ENCODE measurements around the gene TXNDC2.
"Not testable (repeated sequence)": the region's sequence is repeated elsewhere in the genome, so short reads cannot be mapped to it uniquely, and the experiment has no call there.

TXNDC2 gene

DNA sequence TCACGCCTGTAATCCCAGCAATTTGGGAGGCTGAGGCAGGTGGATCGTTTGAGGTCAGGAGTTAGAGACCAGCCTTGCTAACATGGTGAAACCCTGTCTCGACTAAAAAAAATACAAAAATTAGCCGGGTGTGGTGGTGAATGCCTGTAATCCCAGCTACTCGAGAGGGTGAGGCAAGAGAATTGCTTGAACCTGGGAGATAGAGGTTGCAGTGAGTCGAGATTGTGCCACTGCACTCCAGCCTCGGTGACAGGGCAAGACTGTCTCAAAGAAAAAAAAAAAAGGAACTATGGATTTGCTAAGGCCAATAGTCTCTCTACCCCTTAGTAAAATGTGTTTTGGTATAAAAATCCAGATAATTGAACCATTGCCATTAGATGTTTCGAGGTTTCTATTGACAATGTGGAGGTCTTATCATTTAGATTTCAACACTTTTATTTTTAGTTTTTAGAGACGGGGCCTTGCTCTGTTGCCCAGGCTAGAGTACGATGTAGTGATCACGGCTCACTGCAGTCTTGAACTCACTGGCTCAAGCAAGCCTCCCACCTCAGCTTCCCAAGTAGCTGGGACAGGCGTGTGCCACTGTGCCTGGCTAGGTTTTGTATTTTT lies 1.1 kb upstream of the TXNDC2 start:
- DNase-seq (ENCODE audit: insufficient read length, low spot score): no peak
- TF ChIP-seq POLR2A (IDR thresholded peaks at IDR 0.05; ENCODE audit: low read depth, low read length): no peak
- no peak for FAIRE-seq

DNA sequence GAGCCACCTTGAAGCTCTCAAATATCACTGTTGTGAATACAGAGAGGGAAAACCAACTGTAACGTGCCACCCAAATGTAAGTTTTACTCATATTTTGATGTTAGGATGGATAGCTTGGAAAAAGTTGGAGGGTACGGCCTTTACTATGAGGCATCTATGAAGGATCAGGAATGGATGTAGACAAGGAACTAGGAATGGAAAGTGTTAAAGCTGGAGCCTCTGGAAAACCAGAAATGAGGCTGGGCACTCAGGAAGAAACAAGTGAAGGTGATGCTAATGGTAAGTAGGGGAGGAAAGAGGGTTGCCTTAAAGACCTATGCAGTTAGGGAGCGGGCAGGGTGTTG lies 204 bp downstream of the TXNDC2 start:
- FAIRE-seq: no peak
- no peak for TF ChIP-seq POLR2A (IDR thresholded peaks at IDR 0.05; ENCODE audit: low read depth, low read length)
- DNase-seq (ENCODE audit: insufficient read length, low spot score): no peak

DNA sequence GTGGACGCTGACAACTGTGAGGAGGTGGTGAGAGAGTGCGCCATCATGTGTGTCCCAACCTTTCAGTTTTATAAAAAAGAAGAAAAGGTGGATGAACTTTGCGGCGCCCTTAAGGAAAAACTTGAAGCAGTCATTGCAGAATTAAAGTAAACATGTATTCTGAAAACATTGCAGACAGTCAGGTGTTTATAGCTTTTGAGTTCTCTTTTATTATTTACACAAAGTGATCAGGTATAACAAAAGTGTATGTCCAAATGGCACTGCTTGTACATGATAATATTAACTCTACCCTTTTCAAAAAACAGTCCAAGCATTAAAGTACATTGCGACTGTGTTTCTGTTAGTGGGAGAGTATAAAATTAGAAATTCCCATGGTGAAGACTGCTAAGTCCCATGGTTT lies 2.2 kb downstream of the TXNDC2 start:
- no peak for FAIRE-seq
- TF ChIP-seq POLR2A (IDR thresholded peaks at IDR 0.05; ENCODE audit: low read depth, low read length): no peak
- no peak for DNase-seq (ENCODE audit: insufficient read length, low spot score)

DNA sequence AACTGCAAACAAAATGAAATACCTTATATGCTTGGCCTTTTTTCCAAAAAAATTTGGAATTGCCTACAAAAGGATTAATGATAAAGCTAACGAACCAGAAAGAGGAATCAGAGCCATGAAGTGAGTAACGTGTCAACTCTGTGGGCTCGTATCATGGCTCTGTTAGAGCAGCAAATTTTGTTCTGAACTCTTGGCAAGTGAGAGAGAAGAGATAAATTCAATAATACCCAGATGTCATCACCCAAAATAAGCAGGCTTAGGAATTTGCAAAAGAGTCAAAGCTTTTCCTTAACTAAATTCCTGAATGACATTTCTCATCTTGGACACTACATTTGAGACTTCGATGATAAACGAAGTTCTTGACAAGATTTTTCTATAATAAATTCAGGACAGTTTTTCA lies 4.4 kb downstream of the TXNDC2 start:
- FAIRE-seq: no peak
- TF ChIP-seq POLR2A (IDR thresholded peaks at IDR 0.05; ENCODE audit: low read depth, low read length): no peak
- DNase-seq (ENCODE audit: insufficient read length, low spot score): no peak

DNA sequence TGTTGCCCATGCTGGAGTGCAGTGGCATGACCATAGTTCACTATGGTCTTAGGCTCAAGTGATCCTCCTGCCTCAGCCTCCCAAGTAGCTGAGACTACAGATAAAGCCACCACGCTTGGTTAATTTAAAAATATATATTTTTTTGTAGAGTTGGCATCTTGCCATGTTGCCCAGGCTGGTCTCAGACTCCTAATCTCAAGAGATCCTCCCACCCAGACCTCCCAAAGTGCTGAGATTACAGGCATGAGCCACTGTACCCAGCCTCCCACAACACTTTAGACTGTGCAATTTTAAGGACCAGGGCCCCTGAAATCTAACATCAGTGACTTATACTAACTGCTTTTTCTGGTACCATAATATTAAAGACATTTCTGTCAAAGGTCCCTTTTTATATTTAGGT lies 5.2 kb downstream of the TXNDC2 start:
- TF ChIP-seq POLR2A (IDR thresholded peaks at IDR 0.05; ENCODE audit: low read depth, low read length): no peak
- FAIRE-seq (no peak), DNase-seq (ENCODE audit: insufficient read length, low spot score) (no peak)

DNA sequence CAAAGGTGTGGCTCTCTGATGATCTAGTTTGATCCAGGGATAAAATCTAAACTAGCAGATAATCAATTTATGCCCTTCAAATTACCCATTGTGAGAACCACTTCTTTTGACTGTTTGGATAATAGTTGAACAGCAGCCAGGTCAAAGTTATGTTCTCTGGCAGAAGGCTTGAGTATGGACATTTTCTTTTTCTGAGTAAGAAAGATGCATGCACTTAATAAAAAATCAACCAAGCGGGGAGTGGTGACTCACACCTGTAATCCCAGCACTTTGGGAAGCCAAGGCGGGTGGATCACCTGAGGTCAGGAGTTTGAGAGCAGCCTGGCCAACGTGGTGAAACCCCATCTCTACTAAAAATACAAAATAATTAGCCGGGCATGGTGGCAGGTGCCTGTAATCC lies 5.7 kb downstream of the TXNDC2 start:
- FAIRE-seq; DNase-seq (ENCODE audit: insufficient read length, low spot score): not testable (repeated sequence)

DNA sequence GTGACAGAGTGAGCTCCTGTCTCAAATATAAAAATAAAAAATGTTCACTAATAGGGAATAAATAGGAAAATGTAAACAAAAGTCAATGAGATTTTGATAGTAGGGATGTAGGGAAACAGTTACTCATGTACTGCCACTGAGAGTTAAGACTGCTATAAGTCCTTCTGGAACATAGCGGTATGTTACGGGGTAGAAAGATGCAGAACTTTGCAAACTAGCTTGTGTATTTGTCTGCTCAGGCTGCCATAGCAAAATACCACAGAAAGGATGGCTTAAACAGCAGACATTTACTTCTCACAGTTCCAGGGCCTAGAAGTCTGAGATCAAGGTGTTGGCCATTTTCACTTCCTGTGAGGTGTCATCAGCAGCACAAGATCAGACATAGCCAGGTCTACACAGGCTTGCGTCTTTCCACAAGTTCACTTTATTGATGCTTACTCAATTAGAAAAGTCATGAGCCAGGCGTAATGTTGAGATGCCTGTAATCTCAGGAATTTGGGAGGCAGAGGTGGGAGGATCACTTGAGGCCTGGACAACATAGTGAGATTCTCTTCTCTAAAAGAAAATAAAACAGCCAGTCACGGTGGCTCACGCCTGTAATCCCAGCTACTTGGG lies 8.8 kb downstream of the TXNDC2 start:
- DNase-seq (ENCODE audit: insufficient read length, low spot score) (no peak), FAIRE-seq (no peak)
- TF ChIP-seq POLR2A (IDR thresholded peaks at IDR 0.05; ENCODE audit: low read depth, low read length): no peak

DNA sequence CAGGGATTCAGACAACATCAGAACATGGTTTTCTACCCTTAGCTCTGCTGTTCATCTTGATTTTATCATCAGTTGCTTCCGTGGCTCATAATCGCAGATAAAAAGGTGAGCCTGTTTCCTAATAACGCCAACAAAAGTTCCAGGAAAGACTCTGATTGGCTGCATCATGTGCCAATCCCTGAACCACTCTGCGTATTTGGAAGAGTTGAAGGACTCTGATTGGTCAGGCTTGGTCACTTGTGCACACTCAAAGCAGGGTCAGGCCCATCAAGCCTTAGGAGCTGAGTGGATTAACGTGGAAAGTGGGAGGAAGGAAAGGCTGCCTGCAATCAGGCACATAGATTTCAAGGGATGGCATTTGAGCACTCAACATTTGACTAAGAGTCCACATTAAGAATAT lies 11.4 kb downstream of the TXNDC2 start:
- TF ChIP-seq POLR2A (IDR thresholded peaks at IDR 0.05; ENCODE audit: low read depth, low read length): no peak
- DNase-seq (ENCODE audit: insufficient read length, low spot score): no peak
- FAIRE-seq: no peak

DNA sequence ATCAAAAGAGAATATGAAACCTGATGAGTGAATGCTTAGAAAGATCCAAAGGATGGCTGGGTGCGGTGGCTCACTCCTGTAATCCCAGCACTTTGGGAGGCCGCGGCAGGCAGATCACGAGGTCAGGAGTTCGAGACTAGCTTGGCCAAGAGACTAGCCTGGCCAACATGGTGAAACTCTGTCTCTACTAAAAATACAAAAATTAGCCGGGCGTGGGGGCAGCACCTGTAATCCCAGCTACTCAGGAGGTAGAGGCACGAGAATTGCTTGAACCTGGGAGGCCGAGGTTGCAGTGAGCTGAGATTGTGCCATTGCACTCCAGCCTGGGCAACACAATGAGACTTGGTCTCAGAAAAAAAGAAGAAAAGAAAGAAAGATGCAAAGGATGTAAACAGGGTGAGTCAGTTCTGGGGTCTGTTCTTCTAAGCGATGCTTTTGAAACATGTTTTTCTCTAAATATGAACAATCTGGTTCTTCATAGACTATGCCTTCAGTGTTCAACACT lies 12.1 kb downstream of the TXNDC2 start:
- FAIRE-seq; DNase-seq (ENCODE audit: insufficient read length, low spot score): not testable (repeated sequence)

DNA sequence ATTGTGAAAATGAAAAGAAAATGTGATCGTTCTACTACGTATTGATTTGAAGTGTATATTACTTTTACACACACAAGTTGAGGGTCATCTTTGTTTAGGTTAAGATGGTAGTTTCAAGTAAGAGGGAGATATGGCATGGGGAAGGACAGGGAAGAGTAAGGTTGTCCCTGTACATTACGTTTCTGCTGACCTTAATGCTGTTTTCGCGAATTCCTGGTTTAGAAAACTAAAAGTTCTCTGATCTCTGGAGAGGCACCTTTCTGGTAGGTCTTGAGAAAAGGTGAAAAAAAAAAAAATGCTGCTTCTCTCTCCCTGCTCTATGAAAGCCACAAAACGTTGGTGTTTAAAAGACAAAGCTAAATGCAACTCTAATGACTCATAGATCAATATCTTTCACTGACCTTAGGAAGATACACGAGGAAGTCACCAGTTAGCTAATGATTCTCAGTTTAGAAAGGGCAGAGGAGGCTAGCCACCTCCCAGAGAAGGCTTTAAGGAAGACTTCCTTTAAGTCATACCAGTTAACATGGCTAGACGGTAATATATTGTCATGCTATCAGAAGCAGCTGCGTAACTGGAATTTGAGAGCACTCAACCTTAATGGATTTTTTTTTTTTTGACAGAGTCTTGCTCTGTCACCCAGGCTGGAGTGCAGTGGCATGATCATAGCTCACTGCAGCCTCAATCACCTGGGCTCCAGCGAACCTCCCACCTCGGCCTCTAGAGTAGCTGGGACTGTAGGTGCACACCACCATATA lies 13.2 kb downstream of the TXNDC2 start:
- DNase-seq (ENCODE audit: insufficient read length, low spot score) (no peak), FAIRE-seq (peak; percentile 20)
- TF ChIP-seq POLR2A (IDR thresholded peaks at IDR 0.05; ENCODE audit: low read depth, low read length): no peak

DNA sequence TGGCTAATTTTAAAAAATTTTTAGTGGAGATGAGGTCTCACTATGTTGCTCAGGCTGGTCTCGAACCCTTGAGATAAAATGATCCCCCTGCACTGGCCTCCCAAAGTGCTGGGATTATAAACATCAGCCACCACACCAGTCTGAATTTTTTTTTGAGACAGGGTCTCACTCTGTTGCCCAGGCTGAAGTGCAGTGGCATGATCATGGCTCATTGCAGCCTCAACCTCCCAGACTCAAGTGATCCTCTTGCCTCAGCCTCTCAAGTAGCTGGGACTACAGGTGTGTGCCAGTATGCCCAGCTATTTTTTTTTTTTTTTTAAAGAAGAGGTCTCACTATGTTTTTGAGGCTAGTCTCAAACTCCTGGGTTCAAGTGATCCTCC lies 13.8 kb downstream of the TXNDC2 start:
- not testable (repeated sequence) for DNase-seq (ENCODE audit: insufficient read length, low spot score); FAIRE-seq

DNA sequence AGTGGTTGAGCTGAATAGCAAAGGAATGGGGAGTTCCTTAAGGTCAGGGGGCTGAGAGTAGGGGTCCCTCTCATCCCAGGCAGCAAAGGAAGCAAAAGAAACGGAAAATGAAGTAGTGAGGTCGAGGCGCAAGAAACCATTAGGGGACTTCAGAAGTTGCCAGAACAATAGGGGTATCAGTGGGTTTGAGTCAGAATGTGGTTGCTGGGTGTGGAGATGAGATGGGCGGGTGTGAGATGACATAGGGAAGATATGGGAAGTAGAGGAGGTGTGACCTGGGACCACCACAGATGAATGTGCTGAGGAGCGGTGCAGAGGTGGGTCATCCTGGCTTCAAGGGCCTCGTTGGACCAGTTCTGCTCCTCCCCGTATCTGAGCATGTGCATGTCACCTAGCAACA lies 14.9 kb downstream of the TXNDC2 start:
- FAIRE-seq (no peak), DNase-seq (ENCODE audit: insufficient read length, low spot score) (no peak)
- no peak for TF ChIP-seq POLR2A (IDR thresholded peaks at IDR 0.05; ENCODE audit: low read depth, low read length)

DNA sequence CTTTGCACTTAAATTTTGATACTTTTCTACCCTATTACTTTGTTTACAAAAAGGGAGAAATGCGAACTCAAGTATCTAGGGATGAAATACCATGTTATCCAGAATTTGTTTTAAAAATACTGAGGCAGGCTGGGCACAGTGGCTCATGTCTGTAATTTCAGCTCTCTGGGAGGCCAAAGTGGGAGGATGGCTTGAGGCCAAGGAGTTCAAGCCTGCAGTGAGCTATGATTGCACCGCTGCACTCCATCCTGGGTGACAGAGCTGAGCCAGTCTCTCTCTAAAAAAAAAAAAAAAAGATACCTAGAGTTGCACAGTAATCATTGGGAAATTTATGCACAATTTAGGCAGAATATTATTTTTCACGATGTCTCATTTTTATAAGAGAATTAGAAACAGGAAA lies 15.6 kb downstream of the TXNDC2 start:
- DNase-seq (ENCODE audit: insufficient read length, low spot score) (no peak), FAIRE-seq (peak; percentile 20)

DNA sequence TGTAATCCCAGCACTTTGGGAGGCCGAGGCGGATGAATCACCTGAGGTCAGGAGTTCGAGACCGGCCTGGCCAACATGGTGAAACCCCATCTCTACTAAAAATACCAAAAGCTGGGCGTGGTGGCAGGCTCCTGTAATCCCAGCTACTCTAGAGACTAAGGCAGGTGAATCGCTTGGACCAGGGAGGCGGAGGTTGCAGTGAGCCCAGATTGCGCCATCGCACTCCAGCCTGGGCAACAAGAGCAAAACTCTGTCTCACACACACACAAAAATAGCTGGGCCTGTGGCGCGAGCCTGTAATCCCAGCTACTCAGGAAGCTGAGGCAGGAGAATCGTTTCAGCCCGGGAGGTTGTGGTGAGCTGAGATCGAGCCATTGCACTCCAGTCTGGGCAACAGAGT lies 16.5 kb downstream of the TXNDC2 start:
- not testable (repeated sequence) for FAIRE-seq; DNase-seq (ENCODE audit: insufficient read length, low spot score)

More for the DNA sequence above, 15.6 kb downstream of the TXNDC2 start:
- TF ChIP-seq POLR2A (IDR thresholded peaks at IDR 0.05; ENCODE audit: low read depth, low read length): no peak

DNA sequence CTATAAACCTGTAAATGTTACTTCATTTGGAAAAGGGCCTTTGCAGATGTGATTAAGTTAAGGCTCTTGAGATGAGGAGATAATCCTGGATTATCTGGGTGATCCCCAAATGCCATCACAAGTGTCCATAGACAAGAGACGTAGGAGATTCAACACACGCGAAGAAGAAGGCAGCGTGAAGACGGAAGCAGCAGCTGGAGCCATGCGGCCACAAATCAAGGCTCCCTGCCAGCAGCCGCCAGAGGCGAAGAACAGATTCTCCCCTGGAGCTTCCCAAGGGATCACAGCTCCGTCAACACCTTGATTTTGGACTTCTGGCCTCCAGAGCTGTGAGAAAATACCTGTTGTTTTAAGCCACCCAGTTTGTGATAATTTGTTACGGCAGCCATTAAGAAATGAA lies 17.1 kb downstream of the TXNDC2 start:
- TF ChIP-seq POLR2A (IDR thresholded peaks at IDR 0.05; ENCODE audit: low read depth, low read length): no peak
- DNase-seq (ENCODE audit: insufficient read length, low spot score) (no peak), FAIRE-seq (no peak)

Measured in H54 (cell line).